IPS-NIHi11 (cell line): ENCODE results near the gene DYRK3.
"Not testable (repeated sequence)": the region's sequence is repeated elsewhere in the genome, so short reads cannot be mapped to it uniquely, and the experiment has no call there.

Experiments
- DNase-seq: peaks from one replicate; pipeline ENCODE4 v3.0.0; 2012; ENCODE audit warnings: mixed read lengths, low spot score

The DYRK3 gene

DNA sequence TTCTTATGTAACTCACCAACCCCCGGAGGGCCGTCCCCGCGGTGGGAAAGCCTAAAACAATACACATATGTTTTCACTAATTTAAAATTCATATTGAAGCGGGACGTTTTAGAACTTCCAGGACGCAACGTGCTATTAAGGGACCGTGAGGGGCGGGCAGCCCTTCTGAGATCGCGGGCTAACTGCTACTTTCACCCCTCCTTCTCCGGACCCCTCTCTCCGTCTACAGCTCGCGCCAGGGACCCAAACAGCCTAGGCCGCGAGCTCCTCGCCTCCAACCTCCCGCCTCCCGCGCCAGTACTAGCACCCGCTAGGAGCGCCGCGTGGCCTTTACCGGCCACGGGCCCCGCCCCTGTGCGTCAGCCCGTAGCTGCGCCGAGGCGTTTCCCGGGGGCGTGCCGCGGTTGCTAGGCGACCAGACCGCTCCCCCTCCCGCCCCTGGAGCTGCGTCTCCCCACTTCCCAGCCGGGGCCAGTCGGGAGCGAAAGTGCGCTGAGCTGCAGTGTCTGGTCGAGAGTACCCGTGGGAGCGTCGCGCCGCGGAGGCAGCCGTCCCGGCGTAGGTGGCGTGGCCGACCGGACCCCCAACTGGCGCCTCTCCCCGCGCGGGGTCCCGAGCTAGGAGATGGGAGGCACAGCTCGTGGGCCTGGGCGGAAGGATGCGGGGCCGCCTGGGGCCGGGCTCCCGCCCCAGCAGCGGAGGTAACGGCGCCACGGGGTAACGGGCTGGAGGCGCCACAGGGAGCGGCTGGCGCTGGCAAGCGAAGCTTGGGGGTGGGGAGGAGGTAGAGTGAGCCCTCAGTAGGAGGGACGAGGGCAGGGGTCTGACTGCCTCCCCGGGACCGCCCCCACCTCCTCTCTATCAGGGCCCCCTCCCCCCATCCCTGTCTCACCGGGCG is at the start of gene DYRK3:
TSS of gene DYRK3 (plus strand) at position 457 of the 898 bp plus-strand sequence. CDS start at position 625, 168 bp downstream.
- DNase-seq: peak; percentile 96

DNA sequence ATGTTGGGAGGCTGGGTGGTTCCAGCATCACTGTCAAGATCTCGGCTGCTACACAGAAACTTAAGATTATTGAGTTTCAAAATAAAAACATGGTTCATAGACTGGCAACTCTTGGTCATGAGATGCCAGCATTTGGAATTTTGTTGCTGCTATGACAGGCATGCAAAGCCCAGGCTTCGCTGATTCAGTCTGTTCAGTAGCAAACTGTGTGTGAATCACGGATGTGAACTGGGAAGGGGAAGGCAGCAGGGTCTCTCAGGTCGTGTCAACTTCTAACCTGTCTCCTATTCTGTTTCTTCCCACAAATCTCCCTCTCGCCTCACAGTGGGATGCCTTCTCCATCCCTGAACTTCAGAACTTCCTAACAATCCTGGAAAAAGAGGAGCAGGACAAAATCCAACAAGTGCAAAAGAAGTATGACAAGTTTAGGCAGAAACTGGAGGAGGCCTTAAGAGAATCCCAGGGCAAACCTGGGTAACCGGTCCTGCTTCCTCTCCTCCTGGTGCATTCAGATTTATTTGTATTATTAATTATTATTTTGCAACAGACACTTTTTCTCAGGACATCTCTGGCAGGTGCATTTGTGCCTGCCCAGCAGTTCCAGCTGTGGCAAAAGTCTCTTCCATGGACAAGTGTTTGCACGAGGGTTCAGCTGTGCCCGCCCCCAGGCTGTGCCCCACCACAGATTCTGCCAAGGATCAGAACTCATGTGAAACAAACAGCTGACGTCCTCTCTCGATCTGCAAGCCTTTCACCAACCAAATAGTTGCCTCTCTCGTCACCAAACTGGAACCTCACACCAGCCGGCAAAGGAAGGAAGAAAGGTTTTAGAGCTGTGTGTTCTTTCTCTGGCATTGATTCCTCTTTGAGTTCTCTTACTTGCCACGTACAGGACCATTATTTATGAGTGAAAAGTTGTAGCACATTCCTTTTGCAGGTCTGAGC is 48.6 kb upstream of the DYRK3 start:
- DNase-seq: no peak

DNA sequence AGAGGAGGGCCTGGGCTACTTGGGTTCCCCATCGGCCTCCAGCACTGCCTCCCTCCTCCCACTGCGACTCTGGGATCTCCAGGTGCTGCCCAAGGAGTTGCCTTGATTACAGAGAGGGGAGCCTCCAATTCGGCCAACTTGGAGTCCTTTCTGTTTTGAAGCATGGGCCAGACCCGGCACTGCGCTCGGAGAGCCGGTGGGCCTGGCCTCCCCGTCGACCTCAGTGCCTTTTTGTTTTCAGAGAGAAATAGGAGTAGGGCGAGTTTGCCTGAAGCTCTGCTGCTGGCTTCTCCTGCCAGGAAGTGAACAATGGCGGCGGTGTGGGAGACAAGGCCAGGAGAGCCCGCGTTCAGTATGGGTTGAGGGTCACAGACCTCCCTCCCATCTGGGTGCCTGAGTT is 47.4 kb upstream of the DYRK3 start:
- DNase-seq: no peak

DNA sequence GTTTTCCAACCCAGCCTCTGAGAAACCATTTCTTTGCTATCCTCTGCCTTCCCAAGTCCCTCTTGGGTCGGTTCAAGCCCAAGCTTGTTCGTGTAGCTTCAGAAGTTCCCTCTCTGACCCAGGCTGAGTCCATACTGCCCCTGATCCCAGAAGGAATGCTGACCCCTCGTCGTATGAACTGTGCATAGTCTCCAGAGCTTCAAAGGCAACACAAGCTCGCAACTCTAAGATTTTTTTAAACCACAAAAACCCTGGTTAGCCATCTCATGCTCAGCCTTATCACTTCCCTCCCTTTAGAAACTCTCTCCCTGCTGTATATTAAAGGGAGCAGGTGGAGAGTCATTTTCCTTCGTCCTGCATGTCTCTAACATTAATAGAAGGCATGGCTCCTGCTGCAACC is 46.8 kb upstream of the DYRK3 start:
- no peak for DNase-seq

- DNase-seq: no peak
These were observed 46.1 kb upstream of the DYRK3 start for GRCh38 chr1:206589206-206589605.

DNA sequence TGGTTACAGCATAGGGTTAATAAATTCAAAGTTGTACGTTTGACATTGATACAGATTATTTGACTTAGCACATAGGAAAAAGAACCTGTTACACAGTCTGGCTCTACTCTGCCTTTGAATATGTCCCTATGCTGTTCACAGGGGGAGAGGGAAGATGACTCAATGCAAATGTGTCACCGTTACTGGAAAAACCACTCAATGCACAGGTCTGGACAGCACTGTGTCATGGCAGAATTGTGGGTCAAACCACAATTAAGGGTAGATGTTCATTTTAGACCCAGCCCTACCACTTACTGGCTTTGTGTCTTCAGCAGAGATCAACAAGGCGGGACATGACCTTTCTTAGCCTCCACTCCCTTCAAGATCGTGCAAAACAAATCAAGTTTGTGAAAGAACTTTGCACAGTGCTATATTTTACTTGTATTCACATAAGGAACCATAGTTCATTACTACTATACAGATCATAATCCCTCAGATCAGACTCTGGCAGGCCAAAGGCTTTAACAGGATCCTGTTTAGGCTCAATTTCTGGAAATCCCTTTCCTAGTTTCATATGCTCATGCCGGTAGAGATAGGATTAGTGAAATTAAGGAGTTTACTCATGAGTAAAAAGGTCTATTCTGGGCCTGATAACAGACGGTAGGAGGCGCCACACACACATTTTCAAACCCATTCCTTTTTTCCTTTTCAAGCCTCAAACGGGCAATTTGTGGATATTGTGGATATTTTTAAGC is 45.1 kb upstream of the DYRK3 start:
- peak; percentile 35 for DNase-seq

GRCh38 chr1:206591226-206591625 is 44.1 kb upstream of the DYRK3 start:
- DNase-seq: no peak

- no peak for DNase-seq
These were observed 43.6 kb upstream of the DYRK3 start for GRCh38 chr1:206591696-206592095.

DNA sequence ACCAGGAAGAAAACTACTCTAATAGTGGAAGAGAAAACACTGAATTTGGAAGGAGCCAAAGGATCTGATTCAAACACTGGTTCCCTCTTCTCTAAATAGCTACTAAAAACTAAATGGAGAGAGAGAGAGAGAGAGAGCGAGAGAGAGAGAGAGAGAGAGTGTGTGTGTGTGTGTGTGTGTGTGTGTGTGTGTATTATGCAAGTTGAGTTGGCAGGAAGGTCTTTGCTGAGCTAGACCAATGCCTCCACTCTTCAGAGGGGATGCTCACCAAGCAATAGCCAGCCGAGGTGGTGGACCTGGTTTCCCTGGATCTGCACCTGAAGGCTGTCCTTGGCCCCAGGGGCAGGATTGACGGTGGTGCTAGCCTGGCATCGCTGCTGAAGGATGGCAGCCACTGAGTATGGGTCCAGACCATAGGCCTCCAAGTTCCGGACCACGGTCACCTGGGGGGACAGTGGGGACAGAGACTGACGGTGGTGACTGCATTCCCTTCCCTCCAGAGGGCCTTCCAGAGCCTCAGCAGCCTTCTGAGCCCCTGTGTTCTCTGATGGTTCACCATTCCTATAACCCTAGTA is 41.9 kb upstream of the DYRK3 start:
- no peak for DNase-seq

GRCh38 chr1:206595581-206596318 is 39.6 kb upstream of the DYRK3 start:
- no peak for DNase-seq

GRCh38 chr1:206596319-206596666 is 39.0 kb upstream of the DYRK3 start:
- DNase-seq: no peak

DNA sequence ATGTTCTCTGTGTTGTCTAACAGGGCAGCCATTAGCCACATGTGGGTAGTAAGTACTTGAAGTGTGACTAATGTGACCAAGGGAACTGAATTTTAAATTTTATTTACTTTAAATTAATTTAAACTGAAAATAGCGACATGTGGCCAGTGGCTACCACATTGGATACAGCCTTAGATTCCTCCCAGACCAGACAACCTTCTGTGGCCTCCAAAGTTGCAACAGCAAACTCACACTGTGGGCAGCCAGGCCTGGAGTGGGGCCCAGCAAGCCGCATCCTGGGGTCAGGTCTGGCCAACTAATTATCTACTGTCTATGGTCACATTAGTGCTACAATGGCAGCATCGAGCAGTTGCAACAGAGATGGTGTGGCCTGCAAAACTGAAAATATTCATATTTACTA is 34.8 kb upstream of the DYRK3 start:
- no peak for DNase-seq

DNA sequence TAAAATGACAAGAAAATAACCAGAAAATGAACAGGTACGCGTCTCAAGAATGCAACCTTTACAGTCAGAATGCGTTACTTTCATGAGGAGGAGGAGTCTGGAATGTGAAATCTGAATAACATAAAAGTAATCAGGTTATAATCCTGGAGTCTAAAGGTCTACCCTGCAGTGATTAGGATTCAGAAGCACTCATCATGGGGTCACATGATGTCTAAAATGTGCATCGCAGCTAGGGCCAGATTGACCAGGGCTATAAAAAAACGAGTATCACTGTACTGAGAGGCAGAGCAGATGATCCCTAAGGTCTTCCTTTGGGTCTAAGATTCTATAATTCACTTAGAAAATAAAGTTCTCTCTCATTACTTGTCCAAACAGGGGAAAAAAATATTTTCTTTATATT is 30.5 kb upstream of the DYRK3 start:
- no peak for DNase-seq

- DNase-seq: peak; percentile 47
These were observed 28.5 kb upstream of the DYRK3 start for GRCh38 chr1:206606867-206607266.

GRCh38 chr1:206608108-206608698 is 27.1 kb upstream of the DYRK3 start:
- peak; percentile 59 for DNase-seq

- no peak for DNase-seq
These were observed 25.9 kb upstream of the DYRK3 start for GRCh38 chr1:206609229-206609991.

DNA sequence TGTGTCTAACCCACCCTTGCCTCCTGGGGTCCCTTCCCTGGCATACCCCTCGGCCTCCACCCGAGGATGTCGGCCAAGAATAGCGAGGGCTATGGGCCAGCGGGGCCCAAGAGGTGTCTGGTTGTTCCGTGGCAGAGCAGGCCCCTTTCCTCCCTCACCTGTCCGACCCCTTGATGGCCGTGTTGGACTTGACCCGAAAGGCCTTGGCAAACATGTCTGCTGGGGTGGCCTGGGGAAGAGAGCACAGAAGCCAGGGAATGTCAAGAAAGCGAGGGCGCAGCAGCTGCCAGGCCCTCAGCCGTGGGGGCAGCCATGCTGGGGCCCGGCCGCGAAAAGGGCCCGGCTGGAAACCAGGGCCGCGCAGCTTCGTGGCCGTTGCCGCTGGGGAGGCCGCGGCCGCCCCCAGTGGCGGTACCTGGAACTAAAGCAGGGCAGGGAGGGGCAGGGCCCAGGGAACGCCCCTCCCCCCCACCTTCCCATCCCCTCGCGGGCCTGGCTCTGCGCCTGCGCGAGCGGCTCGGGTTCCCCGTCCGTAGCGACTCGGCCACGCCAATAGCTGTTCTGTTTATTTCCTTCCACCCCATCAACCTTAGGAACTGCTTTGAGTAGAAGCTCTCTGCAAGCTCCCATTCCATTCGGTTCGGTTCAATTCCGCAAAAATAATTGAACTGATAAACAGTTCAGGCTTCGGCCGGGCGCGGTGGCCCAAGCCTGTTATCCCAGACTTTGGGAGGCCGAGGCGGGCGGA is 23.0 kb upstream of the DYRK3 start, which contains the start of gene EIF2D:
TSS of gene EIF2D (minus strand) at position 337 of the 748 bp plus-strand sequence. CDS start at position 214, 123 bp downstream.
- DNase-seq: peak; percentile 100

DNA sequence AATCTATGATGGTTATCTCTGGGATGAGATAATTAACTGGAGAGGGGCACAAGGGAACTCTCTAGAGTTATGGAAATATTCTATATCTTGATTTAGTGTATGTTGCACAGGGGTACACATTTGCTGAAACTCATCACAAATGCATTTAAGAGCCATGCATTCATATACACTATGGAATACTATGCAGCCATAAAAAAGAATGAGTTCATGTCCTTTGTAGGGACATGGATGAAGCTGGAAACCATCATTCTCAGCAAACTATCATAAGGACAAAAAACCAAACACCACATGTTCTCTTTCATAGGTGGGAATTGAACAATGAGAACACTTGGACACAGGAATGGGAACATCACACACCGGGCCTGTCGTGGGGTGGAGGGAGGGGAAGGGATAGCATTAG is 8.9 kb upstream of the DYRK3 start:
- not testable (repeated sequence) for DNase-seq

DNA sequence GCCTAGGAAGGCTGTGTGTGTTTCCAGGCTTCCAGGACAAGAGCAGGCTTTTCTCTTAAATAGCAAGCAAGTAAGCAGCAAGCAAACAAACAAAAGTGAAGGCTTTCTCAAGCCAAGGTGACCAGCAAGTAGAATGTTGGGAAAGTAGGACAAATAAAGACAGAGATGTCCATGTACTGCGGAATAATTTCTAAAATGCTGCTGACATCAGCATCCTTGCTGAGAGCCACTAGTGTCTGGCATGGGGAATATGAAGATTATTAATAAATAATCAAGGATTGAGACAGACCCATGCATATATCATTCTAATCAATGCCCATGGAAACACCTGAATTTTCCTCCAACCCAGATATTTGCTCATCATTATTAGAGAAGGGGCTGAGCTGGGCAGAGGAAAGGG is 6.4 kb upstream of the DYRK3 start:
- DNase-seq: no peak
